T-cell (primary cell): Measurements from ENCODE around the gene PYGB. TPM values are rescaled to one million over a fixed set of nuclear protein-coding genes. Genes with fewer than 3 reads are reported as not detected.
A peak's percentile ranks its signal among the peaks of the same experiment; 100 is the strongest.

Experiments used
- ATAC-seq, 4 experiments: fragments of 200-7000 bp in 3 of 4; fragments of 150-1000 bp in 1 of 4; cut with Tn5 transposase; replicated peaks in 1 of 4; 1 replicate in 3 of 4; 2 replicates in 1 of 4; pipeline ENCODE4 v1.10.0; 2021; ENCODE audit warnings: moderate library complexity in 3 of 4, mild to moderate bottlenecking in 2 of 4, moderate number of reproducible peaks in 1 of 4
- CTCF ChIA-PET, 2 donors: fragments of 300-600 bp; sonication (Branson Sonifier 250); formaldehyde crosslinking; loops; one replicate each; lab custom pipeline; 2022; ENCODE audit warnings: antibody characterized with exemption in 2 of 2; lab: Charles Lee
- POLR2A ChIA-PET, 2 donors: fragments of 300-600 bp; sonication (Branson Sonifier 250); formaldehyde crosslinking; loops; one replicate each; lab custom pipeline; 2022; ENCODE audit warnings: antibody characterized with exemption in 2 of 2; lab: Charles Lee
- DNase-seq, 35 experiments: peaks; one replicate each; pipeline versions ENCODE4 v3.0.0 to v3.0.0-alpha.2; 2013 to 2023
- H3K27ac ChIP-seq: one replicate; pipeline ENCODE4 v1.5.1; 2013; ENCODE audit warnings: low read length
- H3K27me3 ChIP-seq, 2 experiments: replicated peaks in 1 of 2; 1 replicate in 1 of 2; 2 replicates in 1 of 2; pipeline versions ENCODE4 v1.6.1 to v1.7.0; 2013; ENCODE audit warnings: low read length in 1 of 2, mixed read lengths in 1 of 2; ENCODE audit not compliant: control insufficient read depth in 2 of 2, insufficient read depth in 2 of 2; ENCODE audit errors: extremely low read depth in 1 of 2
- H3K36me3 ChIP-seq, 2 donors: 1 replicate in 1 of 2; 2 replicates in 1 of 2; pipeline versions ENCODE4 v1.6.1 to v1.7.0; 2013; ENCODE audit warnings: low read length in 1 of 2; ENCODE audit not compliant: control insufficient read depth in 2 of 2, insufficient read depth in 1 of 2; ENCODE audit errors: extremely low read depth in 1 of 2
- H3K4me1 ChIP-seq, 2 experiments: 1 replicate in 1 of 2; 2 replicates in 1 of 2; pipeline versions ENCODE4 v1.6.1 to v1.7.0; 2013; ENCODE audit warnings: low read length in 2 of 2, mixed read lengths in 1 of 2; ENCODE audit not compliant: insufficient read depth in 2 of 2, control insufficient read depth in 1 of 2; ENCODE audit errors: extremely low read depth in 1 of 2
- H3K4me3 ChIP-seq, 2 donors: 1 replicate in 1 of 2; 2 replicates in 1 of 2; pipeline versions ENCODE4 v1.5.1 to v1.7.0; 2013; ENCODE audit warnings: mild to moderate bottlenecking in 2 of 2, low read length in 1 of 2, moderate library complexity in 1 of 2; ENCODE audit not compliant: control insufficient read depth in 1 of 2; ENCODE audit errors: extremely low read depth in 1 of 2
- H3K9me3 ChIP-seq: 2 replicates; pipeline ENCODE4 v1.7.0; 2013
- H3K27ac Mint-ChIP-seq, 2 donors: one replicate each; pipeline ENCODE4 v1.8.0; 2020 to 2021; ENCODE audit warnings: mild to moderate bottlenecking in 2 of 2, mixed read lengths in 2 of 2
- H3K27me3 Mint-ChIP-seq, 2 donors: one replicate each; pipeline ENCODE4 v1.8.0; 2021 to 2022; ENCODE audit warnings: mixed read lengths in 2 of 2
- H3K36me3 Mint-ChIP-seq: one replicate; pipeline ENCODE4 v1.8.0; 2021; ENCODE audit warnings: mixed read lengths
- H3K4me1 Mint-ChIP-seq, 3 donors: one replicate each; pipeline ENCODE4 v1.8.0; 2020 to 2022; ENCODE audit warnings: mixed read lengths in 3 of 3, mild to moderate bottlenecking in 1 of 3
- H3K4me3 Mint-ChIP-seq, 3 donors: one replicate each; pipeline ENCODE4 v1.8.0; 2020 to 2022; ENCODE audit warnings: mild to moderate bottlenecking in 3 of 3, mixed read lengths in 3 of 3, moderate library complexity in 3 of 3
- H3K9me3 Mint-ChIP-seq, 3 donors: one replicate each; pipeline ENCODE4 v1.8.0; 2020 to 2022; ENCODE audit warnings: mixed read lengths in 3 of 3
- WGBS: methylation state at CpG from one replicate; pipeline ENCODE4 v1.1.5; 2013; ENCODE audit warnings: missing lambda C conversion rate; ENCODE audit not compliant: insufficient coverage; 5-methylcytosine and 5-hydroxymethylcytosine counted together
- total RNA-seq, 35 experiments: library from RNA in 6 of 35; stranded (reverse) in 6 of 35; fragments of 120-200 nt in 1 of 35; gene quantifications; one replicate each; pipeline versions ENCODE4 v1.2.1 to v1.2.4 and lab custom pipeline; 2013 to 2026

The PYGB gene
- total RNA-seq, 5 donors from 2014 or later (not counting 1 experiment from before 2014, with no cell fraction given) = 29.7 to 53.4 (median 36.5) TPM

GRCh38 chr20:25223179-25223661, 24.7 kb upstream of the PYGB start:
- 60% methylated on average over 4 of the region's 8 CpGs for WGBS
- Histone ChIP-seq H3K4me3 (no peak overlapping the region), H3K27me3 (no peaks in the 10 kb centered on the region), H3K36me3 (peaks cover 14 to 16% of the 10 kb centered on the region in 2 donors), H3K9me3 (no peaks in the 10 kb centered on the region), H3K4me1 (no peaks in the 10 kb centered on the region), H3K27ac (no peak overlapping the region)
- Mint-ChIP-seq H3K27ac (no peak overlapping the region), H3K36me3 (peaks cover 21% of the 10 kb centered on the region), H3K4me1 (no peaks in the 10 kb centered on the region), H3K4me3 (no peak overlapping the region), H3K27me3 (no peaks in the 10 kb centered on the region), H3K9me3 (no peaks in the 10 kb centered on the region)
- ChIA-PET POLR2A (no interaction called here), CTCF (interaction anchor here in 1 of 2 donors (0.7 kb wide), 1 partner anchor 608 kb away, joined by 4 read pairs; no protein-coding TSS in a partner anchor)
- peak in 1 of 4 experiments; percentile 66 for ATAC-seq
- DNase-seq = no peak

GRCh38 chr20:25223765-25224720, 23.8 kb upstream of the PYGB start:
- ATAC-seq (no peak), DNase-seq (no peak)
- Histone ChIP-seq H3K4me1 (no peaks in the 10 kb centered on the region), H3K36me3 (peaks cover 14 to 16% of the 10 kb centered on the region in 2 donors), H3K4me3 (no peak overlapping the region), H3K27ac (no peak overlapping the region), H3K9me3 (no peaks in the 10 kb centered on the region), H3K27me3 (no peaks in the 10 kb centered on the region)
- no peaks in the 10 kb centered on the region for H3K27me3 Mint-ChIP-seq
- ChIA-PET POLR2A (no interaction called here), CTCF (interaction anchor here in 1 of 2 donors (0.7 kb wide), 1 partner anchor 609 kb away, joined by 4 read pairs; no protein-coding TSS in a partner anchor)
- H3K4me3 Mint-ChIP-seq = no peak overlapping the region
- H3K27ac Mint-ChIP-seq = no peak overlapping the region
- WGBS = 97% methylated on average over 19 of the region's 24 CpGs
- H3K9me3 Mint-ChIP-seq = no peaks in the 10 kb centered on the region
- H3K36me3 Mint-ChIP-seq = peaks cover 19% of the 10 kb centered on the region
- H3K4me1 Mint-ChIP-seq = no peaks in the 10 kb centered on the region

GRCh38 chr20:25224941-25225340, 22.9 kb upstream of the PYGB start:
- Histone ChIP-seq H3K9me3 (no peaks in the 10 kb centered on the region), H3K27ac (no peak overlapping the region), H3K4me3 (no peak overlapping the region), H3K4me1 (no peaks in the 10 kb centered on the region), H3K36me3 (peaks cover 14 to 16% of the 10 kb centered on the region in 2 donors), H3K27me3 (no peaks in the 10 kb centered on the region)
- Mint-ChIP-seq H3K9me3 (no peaks in the 10 kb centered on the region), H3K27me3 (no peaks in the 10 kb centered on the region), H3K36me3 (peaks cover 15% of the 10 kb centered on the region), H3K4me1 (no peaks in the 10 kb centered on the region), H3K27ac (no peak overlapping the region), H3K4me3 (no peak overlapping the region)
- ChIA-PET CTCF (no interaction called here), POLR2A (no interaction called here)
- 97% methylated on average over 9 of the region's 16 CpGs for WGBS
- ATAC-seq (no peak), DNase-seq (no peak)

GRCh38 chr20:25225642-25226432, 22.0 kb upstream of the PYGB start:
- H3K9me3 Mint-ChIP-seq = no peaks in the 10 kb centered on the region
- POLR2A ChIA-PET = no interaction called here
- WGBS = 91% methylated on average over 15 of the region's 16 CpGs

GRCh38 chr20:25226433-25227316, 21.2 kb upstream of the PYGB start:
- H3K4me3 ChIP-seq = no peak overlapping the region
- peaks cover 9% of the 10 kb centered on the region for H3K36me3 Mint-ChIP-seq
- no peak overlapping the region for H3K27ac Mint-ChIP-seq
- H3K27me3 ChIP-seq = no peaks in the 10 kb centered on the region
- 92% methylated on average over 20 of the region's 28 CpGs for WGBS
- H3K27me3 Mint-ChIP-seq = no peaks in the 10 kb centered on the region
- ChIA-PET CTCF (interaction anchor here in 1 of 2 donors (0.5 kb wide), 1 partner anchor 166 kb away, joined by 6 read pairs; no protein-coding TSS in a partner anchor), POLR2A (no interaction called here)
- DNase-seq (no peak), ATAC-seq (no peak)
- no peaks in the 10 kb centered on the region for H3K4me1 ChIP-seq
- H3K27ac ChIP-seq = no peak overlapping the region
- no peaks in the 10 kb centered on the region for H3K9me3 Mint-ChIP-seq
- no peak overlapping the region for H3K4me3 Mint-ChIP-seq
- no peaks in the 10 kb centered on the region for H3K4me1 Mint-ChIP-seq
- H3K36me3 ChIP-seq = peaks cover 8 to 13% of the 10 kb centered on the region in 2 donors
- no peaks in the 10 kb centered on the region for H3K9me3 ChIP-seq

More at GRCh38 chr20:25225642-25226432, 22.0 kb upstream of the PYGB start:
- no peak for ATAC-seq
- no peaks in the 10 kb centered on the region for H3K27me3 ChIP-seq
- H3K27me3 Mint-ChIP-seq = no peaks in the 10 kb centered on the region
- H3K4me1 Mint-ChIP-seq = no peaks in the 10 kb centered on the region
- H3K4me3 Mint-ChIP-seq = no peak overlapping the region
- H3K36me3 Mint-ChIP-seq = peaks cover 14% of the 10 kb centered on the region
- DNase-seq = no peak
- CTCF ChIA-PET = interaction anchor here in 1 of 2 donors (0.5 kb wide), 1 partner anchor 167 kb away, joined by 6 read pairs; no protein-coding TSS in a partner anchor
- H3K27ac Mint-ChIP-seq = no peak overlapping the region
- peaks cover 12 to 16% of the 10 kb centered on the region in 2 donors for H3K36me3 ChIP-seq
- H3K27ac ChIP-seq = no peak overlapping the region
- no peak overlapping the region for H3K4me3 ChIP-seq
- H3K9me3 ChIP-seq = no peaks in the 10 kb centered on the region
- no peaks in the 10 kb centered on the region for H3K4me1 ChIP-seq
